SHP77 treated with DMSO at 0.1 percent for 48 hours (cell line): ENCODE measurements around the gene FOXP4.

Experiments used
- DNase-seq: peaks from one replicate; lab custom pipeline; 2025; lab: John Stamatoyannopoulos, UW

Gene FOXP4

GRCh38 chr6:41522780-41523548 is 23.2 kb upstream of the FOXP4 start:
- DNase-seq = no peak

- no peak for DNase-seq
Measured at GRCh38 chr6:41523915-41524633, 22.1 kb upstream of the FOXP4 start.

GRCh38 chr6:41524634-41525011 is 21.6 kb upstream of the FOXP4 start:
- no peak for DNase-seq

- DNase-seq = no peak
Measured at GRCh38 chr6:41527721-41528408, 18.3 kb upstream of the FOXP4 start.

- DNase-seq = no peak
Measured at GRCh38 chr6:41528409-41528963, 17.7 kb upstream of the FOXP4 start.

- DNase-seq = no peak
Measured at GRCh38 chr6:41529049-41529448, 17.1 kb upstream of the FOXP4 start.

- no peak for DNase-seq
Measured at GRCh38 chr6:41529970-41530369, 16.2 kb upstream of the FOXP4 start.

GRCh38 chr6:41530476-41530875 is 15.7 kb upstream of the FOXP4 start:
- no peak for DNase-seq

GRCh38 chr6:41531016-41531415 is 15.2 kb upstream of the FOXP4 start:
- DNase-seq = no peak

- DNase-seq = no peak
Measured at GRCh38 chr6:41531591-41532582, 14.3 kb upstream of the FOXP4 start.

- DNase-seq = no peak
Measured at GRCh38 chr6:41535766-41536165, 10.4 kb upstream of the FOXP4 start.

- peak; percentile 75 for DNase-seq
Measured at GRCh38 chr6:41536795-41537758, 9.1 kb upstream of the FOXP4 start.

GRCh38 chr6:41538556-41539182 is 7.5 kb upstream of the FOXP4 start:
- DNase-seq = no peak

- DNase-seq = no peak
Measured at GRCh38 chr6:41539204-41539603, 7.0 kb upstream of the FOXP4 start.

- no peak for DNase-seq
Measured at GRCh38 chr6:41541364-41541763, 4.8 kb upstream of the FOXP4 start.

GRCh38 chr6:41543087-41543486 is 3.1 kb upstream of the FOXP4 start:
- DNase-seq = no peak

- DNase-seq = no peak
Measured at GRCh38 chr6:41545247-41545702, 906 bp upstream of the FOXP4 start.

GRCh38 chr6:41546475-41546865 is 289 bp downstream of the FOXP4 start:
- DNase-seq = no peak
